B cell (primary cell): ENCODE measurements around the gene MRPL22. TPM values are rescaled to one million over a fixed set of nuclear protein-coding genes. Genes with fewer than 3 reads are reported as not detected.

Experiments
- ATAC-seq: fragments of 200-7000 bp; cut with Tn5 transposase; one replicate; pipeline ENCODE4 v1.10.0; 2021; ENCODE audit warnings: low read depth, mild to moderate bottlenecking, moderate number of reproducible peaks, moderate library complexity
- CTCF ChIA-PET: fragments of 350-600 bp; sonication (Branson Sonifier 250); formaldehyde crosslinking; loops from one replicate; lab custom pipeline; 2021; ENCODE audit warnings: antibody characterized with exemption, inconsistent platforms; lab: Charles Lee
- POLR2A ChIA-PET: fragments of 350-600 bp; sonication (Branson Sonifier 250); formaldehyde crosslinking; loops from one replicate; lab custom pipeline; 2021; ENCODE audit warnings: antibody characterized with exemption; lab: Charles Lee
- DNase-seq: peaks from one replicate; pipeline ENCODE4 v3.0.0; 2013
- H2AFZ ChIP-seq: 2 replicates; pipeline ENCODE4 v1.6.1; 2012; ENCODE audit warnings: mild to moderate bottlenecking, low read depth, low read length; ENCODE audit not compliant: insufficient read depth, poor library complexity, severe bottlenecking
- H3K27ac ChIP-seq, 2 donors: 1 replicate in 1 of 2; 2 replicates in 1 of 2; pipeline ENCODE4 v1.5.1; 2012 to 2013; ENCODE audit warnings: low read length in 2 of 2, mild to moderate bottlenecking in 2 of 2, moderate library complexity in 1 of 2
- H3K27me3 ChIP-seq, 4 experiments: fragments of 200-600 bp in 1 of 4; sonication (generic) in 1 of 4; replicated peaks in 1 of 4; 1 replicate in 2 of 4; 2 replicates in 2 of 4; pipeline versions ENCODE4 v1.6.1 to v1.7.0; 2013 to 2016; ENCODE audit warnings: low read length in 3 of 4, mild to moderate bottlenecking in 2 of 4, mixed read lengths in 1 of 4, moderate library complexity in 1 of 4; ENCODE audit not compliant: insufficient read depth in 4 of 4, control insufficient read depth in 3 of 4; ENCODE audit errors: control extremely low read depth in 1 of 4
- H3K36me3 ChIP-seq, 2 experiments: replicated peaks in 1 of 2; 1 replicate in 1 of 2; 2 replicates in 1 of 2; pipeline versions ENCODE4 v1.6.1 to v1.7.1; 2013; ENCODE audit warnings: low read length in 1 of 2; ENCODE audit not compliant: insufficient read depth in 2 of 2, control insufficient read depth in 1 of 2; ENCODE audit errors: control extremely low read depth in 1 of 2, extremely low read depth in 1 of 2
- H3K4me1 ChIP-seq, 2 donors: fragments of 200-600 bp in 1 of 2; sonication (generic) in 1 of 2; 1 replicate in 1 of 2; 2 replicates in 1 of 2; pipeline versions ENCODE4 v1.5.1 to v1.6.1; 2013 to 2017; ENCODE audit warnings: low read length in 2 of 2; ENCODE audit not compliant: control insufficient read depth in 2 of 2, insufficient read depth in 2 of 2
- H3K4me2 ChIP-seq: replicated peaks from 2 replicates; pipeline ENCODE3; 2012; ENCODE audit warnings: mild to moderate bottlenecking, low read depth, low read length; ENCODE audit not compliant: poor library complexity, severe bottlenecking
- H3K4me3 ChIP-seq, 5 experiments: fragments of 200-600 bp in 1 of 5; sonication (generic) in 1 of 5; 1 replicate in 3 of 5; 2 replicates in 2 of 5; pipeline versions ENCODE4 v1.5.1 to v1.7.0; 2011 to 2016; ENCODE audit warnings: low read length in 4 of 5, mild to moderate bottlenecking in 4 of 5, low read depth in 2 of 5, control low read depth in 1 of 5, moderate library complexity in 1 of 5; ENCODE audit not compliant: insufficient read depth in 1 of 5; ENCODE audit errors: control extremely low read depth in 1 of 5, extremely low read depth in 1 of 5
- H3K79me2 ChIP-seq: fragments of 200-600 bp; sonication (generic); one replicate; pipeline ENCODE4 v1.6.0; 2016; ENCODE audit warnings: low read length; ENCODE audit not compliant: control insufficient read depth, insufficient read depth
- H3K9ac ChIP-seq: fragments of 200-600 bp; sonication (generic); 2 replicates; pipeline ENCODE4 v1.6.1; 2017; ENCODE audit warnings: mild to moderate bottlenecking, low read length, moderate library complexity
- H3K9me3 ChIP-seq, 3 donors: one replicate each; pipeline versions ENCODE4 v1.6.1 to v1.7.1; 2013; ENCODE audit warnings: low read length in 2 of 3; ENCODE audit not compliant: control insufficient read depth in 2 of 3, insufficient read depth in 1 of 3; ENCODE audit errors: control extremely low read depth in 1 of 3
- H4K20me1 ChIP-seq: 2 replicates; pipeline ENCODE4 v1.6.0; 2012; ENCODE audit warnings: mild to moderate bottlenecking, low read length; ENCODE audit not compliant: insufficient read depth, control insufficient read depth, poor library complexity, severe bottlenecking
- H3K27ac Mint-ChIP-seq: one replicate; pipeline ENCODE4 v1.8.0; 2021; ENCODE audit warnings: mixed read lengths
- H3K27me3 Mint-ChIP-seq: one replicate; pipeline ENCODE4 v1.8.0; 2021; ENCODE audit warnings: mixed read lengths
- H3K4me1 Mint-ChIP-seq: one replicate; pipeline ENCODE4 v1.8.0; 2021; ENCODE audit warnings: mixed read lengths
- H3K4me3 Mint-ChIP-seq: one replicate; pipeline ENCODE4 v1.8.0; 2021; ENCODE audit warnings: mixed read lengths
- H3K9me3 Mint-ChIP-seq: one replicate; pipeline ENCODE4 v1.8.0; 2022; ENCODE audit warnings: mixed read lengths; ENCODE audit not compliant: insufficient read depth
- CTCF ChIP-seq: fragments of 200-600 bp; IDR thresholded peaks from one replicate; pipeline ENCODE4 v1.8.0; 2022; ENCODE audit warnings: antibody characterized with exemption, mild to moderate bottlenecking
- EZH2 ChIP-seq: IDR thresholded peaks from 2 replicates; pipeline ENCODE4 v1.6.1; 2012; ENCODE audit warnings: borderline replicate concordance, low read depth, mild to moderate bottlenecking, moderate library complexity, low read length; ENCODE audit not compliant: insufficient read depth, poor library complexity, severe bottlenecking
- WGBS: methylation state at CpG from one replicate; pipeline ENCODE4 v1.1.5; 2013; ENCODE audit warnings: missing lambda C conversion rate; ENCODE audit not compliant: insufficient coverage; 5-methylcytosine and 5-hydroxymethylcytosine counted together
- intact Hi-C: fragments of 100-400 bp; cut with micrococcal nuclease; formaldehyde crosslinking; loops from one replicate; pipeline ENCODE4 v1.10.0; 2022
- polyA plus RNA-seq: library from polyadenylated mRNA; depleted of rRNA; stranded (reverse); fragments of >200 nt; gene quantifications from 2 replicates; pipeline ENCODE4 v1.2.3, GENCODE V29; 2012
- total RNA-seq, 2 donors: library from RNA; stranded (reverse); fragments of 120-200 nt in 1 of 2; gene quantifications; 1 replicate in 1 of 2; 2 replicates in 1 of 2; pipeline versions ENCODE4 v1.2.3 to v1.2.4, GENCODE V29; 2013 to 2022

Gene MRPL22
- total and polyA plus RNA-seq, 2 donors (not counting 1 experiment from before 2014, with no cell fraction given): 18.8 to 21.4 TPM

- H3K4me1 ChIP-seq: no peaks in the 10 kb centered on the region
- Mint-ChIP-seq H3K27ac (no peak overlapping the region), H3K4me3 (no peak overlapping the region), H3K27me3 (no peaks in the 10 kb centered on the region), H3K9me3 (no peaks in the 10 kb centered on the region), H3K4me1 (no peaks in the 10 kb centered on the region)
- DNase-seq: no peak
- peaks cover 2% of the 10 kb centered on the region for H3K79me2 ChIP-seq
- no peaks in the 10 kb centered on the region for H4K20me1 ChIP-seq
- no peak overlapping the region for H3K9ac ChIP-seq
- H3K4me2 ChIP-seq: no peak overlapping the region
- H3K9me3 ChIP-seq: no peaks in the 10 kb centered on the region
- no peaks in the 10 kb centered on the region for H3K27me3 ChIP-seq
- H2AFZ ChIP-seq: no peak overlapping the region
- H3K36me3 ChIP-seq: peaks cover 0 to 28% of the 10 kb centered on the region in 2 experiments
- WGBS: 100% methylated on average over 3 of the region's 5 CpGs
- CTCF ChIA-PET: interaction anchor here (1.2 kb wide), 1 partner anchor 16 kb away, joined by 3 read pairs; no protein-coding TSS in a partner anchor
- intact Hi-C loops: no loop called here
- POLR2A ChIA-PET: no interaction called here
- H3K4me3 ChIP-seq: no peak overlapping the region
- ATAC-seq: no peak
- TF ChIP-seq EZH2 (no peak), CTCF (no peak)
- no peak overlapping the region for H3K27ac ChIP-seq
Observed at GRCh38 chr5:154968953-154969352, 28.1 kb downstream of the MRPL22 start.

- intact Hi-C loops: no loop called here
- peaks cover 1% of the 10 kb centered on the region for H3K9me3 Mint-ChIP-seq
- no peak overlapping the region for H3K27ac Mint-ChIP-seq
- no peak for DNase-seq
- H3K27me3 Mint-ChIP-seq: no peaks in the 10 kb centered on the region
- Histone ChIP-seq H3K79me2 (no peaks in the 10 kb centered on the region), H3K9ac (no peak overlapping the region), H3K9me3 (peaks cover 0 to 5% (median 0%) of the 10 kb centered on the region in 3 donors), H3K36me3 (peaks cover 0 to 26% of the 10 kb centered on the region in 2 experiments), H2AFZ (no peak overlapping the region), H3K4me3 (no peak overlapping the region), H3K27ac (no peak overlapping the region), H3K4me2 (no peak overlapping the region), H3K27me3 (no peaks in the 10 kb centered on the region), H3K4me1 (no peaks in the 10 kb centered on the region), H4K20me1 (no peaks in the 10 kb centered on the region)
- no peak for ATAC-seq
- TF ChIP-seq EZH2: no peak
- TF ChIP-seq CTCF: no peak
- ChIA-PET POLR2A (no interaction called here), CTCF (no interaction called here)
- H3K4me1 Mint-ChIP-seq: no peaks in the 10 kb centered on the region
- no peak overlapping the region for H3K4me3 Mint-ChIP-seq
Observed at GRCh38 chr5:154970759-154971158, 29.9 kb downstream of the MRPL22 start.
